Peyer's patch (tissue), 4 donors: ENCODE data around the gene L3MBTL4.
A peak's percentile ranks its signal among the peaks of the same experiment; 100 is the strongest.

ENCODE experiments used
- POLR2A ChIP-seq, 2 donors: fragments of 450-650 bp; IDR thresholded peaks; one replicate each; pipeline ENCODE4 v1.5.1; 2017; ENCODE audit warnings: antibody characterized with exemption in 2 of 2, mild to moderate bottlenecking in 2 of 2, moderate library complexity in 2 of 2
- TF ChIP-seq, protein P1 (sequence below), 6 experiments: fragments of 450-650 bp in 4 of 6; fragments of 200-600 bp in 2 of 6; sonication (generic) in 1 of 6; IDR thresholded peaks; one replicate each; pipeline ENCODE4 v1.5.1; 2017 to 2019; ENCODE audit warnings: antibody characterized with exemption in 6 of 6, mild to moderate bottlenecking in 3 of 6, moderate library complexity in 1 of 6

DNA sequence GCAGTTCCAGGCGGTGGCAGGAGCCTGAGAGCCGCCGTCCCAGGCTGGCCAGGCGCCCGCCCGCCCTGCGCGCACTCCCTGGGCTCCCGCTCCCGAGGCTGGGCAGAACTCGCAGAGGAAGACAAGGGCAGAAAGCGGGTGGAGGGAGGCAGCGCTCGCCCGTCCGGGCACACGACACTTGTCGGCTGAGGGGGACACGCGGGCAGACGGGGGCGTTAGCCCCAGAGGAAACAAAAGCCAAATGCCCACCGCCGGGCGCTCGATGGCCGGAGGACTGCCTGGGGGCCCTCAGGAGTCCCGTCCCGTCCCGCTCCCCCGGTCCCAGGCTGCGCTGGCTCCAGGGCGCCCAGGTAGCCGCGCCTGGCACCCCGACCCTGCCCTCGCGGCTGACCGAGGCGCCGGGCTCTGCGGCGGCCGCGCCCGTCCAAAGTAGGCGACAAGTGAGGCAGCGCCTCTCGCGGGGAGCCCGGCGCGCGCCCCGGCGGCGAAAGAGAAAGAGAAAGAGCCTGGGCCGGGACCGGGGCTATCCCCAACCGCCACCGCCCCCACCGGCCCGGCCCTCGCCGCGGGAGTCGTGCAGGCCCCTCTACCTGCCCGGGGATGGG lies 491 bp downstream of the L3MBTL4 start:
- TF ChIP-seq, protein P1, sequence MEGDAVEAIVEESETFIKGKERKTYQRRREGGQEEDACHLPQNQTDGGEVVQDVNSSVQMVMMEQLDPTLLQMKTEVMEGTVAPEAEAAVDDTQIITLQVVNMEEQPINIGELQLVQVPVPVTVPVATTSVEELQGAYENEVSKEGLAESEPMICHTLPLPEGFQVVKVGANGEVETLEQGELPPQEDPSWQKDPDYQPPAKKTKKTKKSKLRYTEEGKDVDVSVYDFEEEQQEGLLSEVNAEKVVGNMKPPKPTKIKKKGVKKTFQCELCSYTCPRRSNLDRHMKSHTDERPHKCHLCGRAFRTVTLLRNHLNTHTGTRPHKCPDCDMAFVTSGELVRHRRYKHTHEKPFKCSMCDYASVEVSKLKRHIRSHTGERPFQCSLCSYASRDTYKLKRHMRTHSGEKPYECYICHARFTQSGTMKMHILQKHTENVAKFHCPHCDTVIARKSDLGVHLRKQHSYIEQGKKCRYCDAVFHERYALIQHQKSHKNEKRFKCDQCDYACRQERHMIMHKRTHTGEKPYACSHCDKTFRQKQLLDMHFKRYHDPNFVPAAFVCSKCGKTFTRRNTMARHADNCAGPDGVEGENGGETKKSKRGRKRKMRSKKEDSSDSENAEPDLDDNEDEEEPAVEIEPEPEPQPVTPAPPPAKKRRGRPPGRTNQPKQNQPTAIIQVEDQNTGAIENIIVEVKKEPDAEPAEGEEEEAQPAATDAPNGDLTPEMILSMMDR (IDR thresholded peaks at IDR 0.05): peak in 3 of 6 experiments; percentile 33 to 46 (median 42)
- TF ChIP-seq POLR2A (IDR thresholded peaks at IDR 0.05): peak; percentile 63 to 64
